Breast epithelium (tissue), 3 donors: ENCODE data around the gene ZNF407.

Experiments
- CTCF ChIP-seq, 3 donors: fragments of 450-650 bp; IDR thresholded peaks; one replicate each; pipeline ENCODE4 v1.5.1; 2016 to 2017; ENCODE audit warnings: antibody characterized with exemption in 3 of 3, mild to moderate bottlenecking in 3 of 3, moderate library complexity in 3 of 3
- POLR2AphosphoS5 ChIP-seq, 3 donors: sonication (generic); formaldehyde crosslinking; IDR thresholded peaks; one replicate each; pipeline ENCODE4 v1.6.1; 2017; ENCODE audit warnings: antibody characterized with exemption in 3 of 3

- TF ChIP-seq CTCF (IDR thresholded peaks at IDR 0.05) (no peak), POLR2AphosphoS5 (IDR thresholded peaks at IDR 0.05) (no peak)
Measured at GRCh38 chr18:74563999-74564398, 33.7 kb upstream of the ZNF407 start.
